HG03045 (cell line): ENCODE measurements around the gene ASXL2.
A peak's percentile ranks its signal among the peaks of the same experiment; 100 is the strongest.
"Not testable (repeated sequence)": the region's sequence is repeated elsewhere in the genome, so short reads cannot be mapped to it uniquely, and the experiment has no call there.

Experiments used
- ATAC-seq: cut with Tn5 transposase; IDR thresholded peaks from one replicate; pipeline ENCODE4 v1.9.1; 2021; ENCODE audit warnings: mild to moderate bottlenecking, moderate library complexity; ENCODE audit not compliant: unreplicated experiment

Gene ASXL2

DNA sequence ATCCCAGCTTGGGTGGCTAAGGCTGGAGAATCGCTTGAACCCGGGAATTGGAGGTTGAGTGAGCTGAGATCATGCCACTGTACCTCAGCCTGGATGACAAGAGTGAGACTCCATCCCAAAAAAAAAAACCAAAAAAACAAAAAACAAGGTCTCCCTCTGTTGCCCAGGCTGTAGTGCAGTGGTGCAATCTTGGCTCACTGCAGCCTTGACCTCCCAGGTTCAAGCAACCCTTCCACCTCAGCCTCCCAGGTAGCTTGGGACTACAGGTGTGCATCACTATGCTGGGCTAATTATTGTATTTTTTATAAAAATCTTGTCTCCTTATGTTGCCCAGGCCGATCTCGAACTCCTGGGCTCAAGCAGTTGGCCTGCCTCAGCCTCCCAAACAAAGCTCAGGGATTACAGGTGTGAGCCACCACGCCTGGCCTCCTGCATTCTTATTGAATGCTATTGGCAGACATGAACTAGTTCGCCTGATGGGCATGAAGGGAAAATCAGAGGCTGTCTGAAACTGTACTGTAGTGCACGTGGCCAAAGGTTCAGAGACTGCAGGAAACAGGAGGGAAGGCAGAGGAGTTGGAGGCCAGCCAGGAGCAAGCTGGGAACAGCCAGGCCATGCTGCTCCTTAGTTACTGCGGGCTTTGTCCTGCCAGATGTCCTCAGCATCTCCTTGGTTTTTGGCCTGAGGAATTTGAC, 16.0 kb upstream of the ASXL2 start:
- ATAC-seq = no peak

DNA sequence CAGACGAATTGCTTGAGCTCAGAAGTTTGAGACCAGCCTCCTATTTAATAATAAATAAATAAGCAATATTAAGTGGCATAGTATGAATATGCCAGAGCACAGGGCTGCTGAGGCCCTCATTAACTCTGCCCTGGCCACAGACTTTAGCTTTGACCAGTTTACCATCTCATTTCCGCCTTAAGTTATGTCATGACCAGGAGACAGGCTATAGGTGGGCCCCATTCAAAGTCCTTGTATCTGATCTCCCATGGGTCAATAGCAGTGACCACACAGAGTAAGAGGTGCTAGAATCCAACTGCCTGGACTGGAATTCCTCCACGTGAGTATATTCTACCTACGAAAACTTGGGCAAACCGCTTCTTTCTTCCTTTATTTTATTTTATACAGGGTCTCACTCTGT, 13.4 kb upstream of the ASXL2 start:
- ATAC-seq = no peak

DNA sequence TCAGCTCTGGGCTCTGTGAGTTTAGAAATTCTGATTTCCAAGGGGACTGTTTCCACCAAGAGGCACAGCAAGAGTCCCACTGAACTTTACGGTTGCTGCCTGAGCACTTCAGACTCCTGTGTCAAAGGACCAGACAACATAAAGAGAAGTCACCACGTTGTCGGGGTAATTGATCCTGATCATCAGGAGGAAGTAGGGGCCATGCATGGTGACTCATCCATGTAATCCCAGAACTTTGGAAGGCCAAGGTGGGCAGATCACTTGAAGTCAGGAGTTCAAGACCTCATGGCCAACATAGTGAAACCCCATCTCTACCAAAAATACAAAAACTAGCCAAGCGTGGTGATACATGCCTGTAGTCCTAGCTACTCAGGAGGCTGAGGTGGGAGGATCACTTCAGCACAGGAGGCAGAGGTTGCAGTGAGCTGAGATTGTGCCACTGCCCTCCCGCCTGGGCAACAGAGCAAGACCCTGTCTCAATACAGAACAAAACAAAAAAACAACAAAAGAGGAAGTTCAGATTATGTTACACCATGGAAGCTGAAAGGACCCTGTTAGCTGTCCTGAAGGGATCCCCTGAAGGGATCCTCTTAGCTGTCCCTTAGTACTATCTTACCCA, 9.4 kb upstream of the ASXL2 start:
- ATAC-seq = no peak

DNA sequence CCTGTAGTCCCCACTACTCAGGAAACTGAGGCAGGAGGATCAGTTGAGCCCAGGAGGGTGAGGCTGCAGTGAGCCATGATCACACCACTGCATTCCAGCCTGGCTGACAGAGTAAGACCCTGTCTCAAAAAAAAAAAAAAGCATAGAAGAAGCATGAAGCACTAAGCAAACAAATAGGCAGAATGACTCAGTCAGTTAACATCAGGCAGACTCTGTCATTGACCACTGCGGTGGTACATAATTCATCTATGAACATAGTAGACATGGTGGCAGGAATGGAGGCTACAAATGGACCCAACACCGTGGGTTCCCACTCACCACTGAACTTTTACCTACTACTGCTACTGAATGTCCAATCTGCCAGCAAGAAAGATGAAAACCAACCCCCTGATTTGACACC, 7.6 kb upstream of the ASXL2 start:
- ATAC-seq = no peak

DNA sequence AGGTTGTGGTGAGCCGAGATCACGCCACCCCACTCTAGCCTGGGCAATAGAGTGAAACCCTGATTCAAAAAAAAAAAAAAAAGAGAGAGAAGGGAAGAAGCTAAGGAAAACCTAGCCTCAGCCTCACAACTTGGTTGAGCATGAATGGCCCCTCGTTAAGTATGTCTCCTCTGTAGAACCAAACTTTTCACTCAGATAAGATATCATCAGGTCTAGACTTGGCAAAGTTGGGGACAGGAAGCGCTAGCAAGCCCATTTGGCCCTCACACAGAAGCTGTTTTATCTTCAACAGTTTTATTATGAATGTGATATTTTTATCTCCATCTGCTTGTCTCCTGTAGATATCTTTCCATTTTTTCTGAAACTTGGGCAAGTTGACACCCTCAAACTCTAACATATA, 3.5 kb upstream of the ASXL2 start:
- no peak for ATAC-seq

DNA sequence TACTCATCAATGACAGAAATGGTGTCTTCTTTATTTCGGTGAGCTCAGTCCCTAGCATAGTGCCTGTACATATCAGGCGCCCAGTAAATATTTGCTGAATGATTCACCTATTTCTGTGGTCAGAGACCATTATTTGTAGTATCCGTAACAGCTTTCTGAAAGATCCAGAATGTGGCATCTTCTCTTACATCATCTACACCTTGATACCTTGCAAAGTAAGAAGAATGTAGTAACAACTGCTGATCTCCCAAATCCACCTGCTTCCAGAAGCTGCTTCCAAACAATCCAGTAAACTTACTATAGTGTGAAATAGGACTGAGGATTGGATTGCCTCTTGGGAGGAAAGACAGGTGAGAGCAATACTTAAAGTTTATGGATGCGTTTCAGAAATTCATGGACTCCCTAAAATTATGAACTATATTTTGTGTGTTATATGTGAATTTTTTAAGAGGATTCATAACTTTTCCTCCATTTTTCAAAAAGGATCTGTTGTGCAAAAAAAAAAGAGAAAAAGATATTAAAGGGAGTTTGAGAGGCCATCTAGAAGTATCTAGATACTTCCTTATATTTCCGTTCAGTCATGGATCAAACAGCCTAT, 945 bp upstream of the ASXL2 start:
- ATAC-seq = no peak

DNA sequence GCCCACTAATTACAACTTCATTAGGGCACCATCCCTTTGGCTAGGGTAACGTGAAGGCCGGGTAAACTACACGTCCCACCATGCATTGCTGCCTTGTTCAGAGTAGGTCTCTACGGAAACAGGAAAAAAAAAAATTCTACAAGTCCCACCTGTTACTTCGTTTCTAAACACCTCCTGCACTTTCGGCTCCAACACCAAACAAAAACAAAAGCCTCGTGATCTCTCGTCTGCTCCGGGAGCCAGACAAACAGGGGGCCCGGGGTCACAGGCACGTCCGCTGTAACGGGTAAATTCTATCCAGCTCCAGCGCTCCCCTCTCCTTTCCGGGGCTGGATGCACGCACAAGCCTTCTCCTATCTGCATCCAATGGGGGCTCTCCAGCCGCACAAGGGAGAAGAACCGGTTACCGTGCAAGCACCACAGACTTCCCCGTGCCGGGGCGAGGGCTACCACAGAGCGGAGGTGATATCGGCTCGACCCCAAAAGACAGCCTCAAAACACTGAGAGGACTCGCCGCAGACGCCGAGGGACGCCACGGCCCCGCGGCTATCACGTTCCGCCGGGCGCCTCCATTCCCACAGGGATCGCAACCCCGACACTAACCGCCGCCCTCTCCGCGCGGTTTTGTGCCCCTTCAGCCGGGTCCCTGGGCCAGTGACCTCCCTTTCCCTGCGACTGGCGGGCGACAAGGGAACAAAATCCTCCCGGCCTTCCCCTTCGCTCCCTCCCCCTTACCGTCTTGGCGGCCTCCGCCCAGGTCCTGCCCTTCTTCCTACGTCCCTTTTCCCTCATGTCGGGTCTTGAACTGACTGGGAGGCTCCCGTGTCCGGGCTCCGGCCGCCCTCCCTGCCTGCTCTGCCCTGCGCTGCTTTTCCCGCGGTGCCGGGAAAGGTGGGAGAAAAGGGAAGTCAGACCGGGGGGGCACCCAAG, 591 bp downstream of the ASXL2 start:
- ATAC-seq = peak; percentile 37

DNA sequence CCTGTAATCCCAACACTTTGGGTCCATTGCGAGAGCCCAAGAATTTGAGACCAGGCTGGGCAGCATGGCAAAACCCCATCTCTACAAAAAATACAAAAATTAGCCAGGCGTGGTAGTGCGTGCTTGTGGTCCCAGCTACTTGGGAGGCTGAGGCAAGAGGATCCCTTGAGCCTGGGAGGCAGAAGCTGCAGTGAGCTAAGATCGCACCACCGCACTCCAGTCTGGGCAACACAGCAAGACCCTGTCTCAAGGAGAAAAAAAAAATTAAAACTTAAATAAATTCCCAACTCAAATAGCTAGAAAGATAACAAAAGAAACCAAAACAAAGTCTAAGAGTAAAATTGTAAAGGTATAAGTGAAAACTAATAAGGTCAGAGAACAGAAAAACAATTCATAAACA, 6.2 kb downstream of the ASXL2 start:
- no peak for ATAC-seq

DNA sequence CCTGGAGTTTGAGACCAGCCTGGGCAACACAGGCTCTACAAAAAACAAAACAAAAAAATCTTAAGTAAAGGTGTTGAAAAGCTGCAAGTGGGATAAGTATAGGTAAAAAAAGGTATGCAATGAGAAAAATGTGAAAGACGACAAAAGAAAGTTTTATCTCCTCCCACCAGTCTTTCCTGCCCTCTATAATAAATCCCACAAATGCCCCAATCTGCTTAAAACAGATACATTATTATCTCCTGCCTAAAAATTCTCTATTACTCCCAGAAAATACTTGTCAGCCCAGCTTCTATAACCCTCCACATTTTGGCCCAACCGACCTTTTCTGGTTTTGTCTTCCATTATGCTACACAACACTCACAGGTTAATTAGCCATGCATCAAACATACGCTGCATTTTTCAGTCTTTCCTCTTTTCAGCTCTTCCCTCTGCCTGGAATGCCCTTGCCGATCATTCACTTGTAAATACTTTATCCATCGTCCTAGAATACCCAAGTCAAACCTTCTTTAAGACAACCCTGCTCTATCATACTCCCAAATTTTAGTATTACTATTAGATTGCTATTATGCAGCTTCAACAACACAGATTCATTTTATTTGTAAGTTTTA, 10.8 kb downstream of the ASXL2 start:
- ATAC-seq = no peak

DNA sequence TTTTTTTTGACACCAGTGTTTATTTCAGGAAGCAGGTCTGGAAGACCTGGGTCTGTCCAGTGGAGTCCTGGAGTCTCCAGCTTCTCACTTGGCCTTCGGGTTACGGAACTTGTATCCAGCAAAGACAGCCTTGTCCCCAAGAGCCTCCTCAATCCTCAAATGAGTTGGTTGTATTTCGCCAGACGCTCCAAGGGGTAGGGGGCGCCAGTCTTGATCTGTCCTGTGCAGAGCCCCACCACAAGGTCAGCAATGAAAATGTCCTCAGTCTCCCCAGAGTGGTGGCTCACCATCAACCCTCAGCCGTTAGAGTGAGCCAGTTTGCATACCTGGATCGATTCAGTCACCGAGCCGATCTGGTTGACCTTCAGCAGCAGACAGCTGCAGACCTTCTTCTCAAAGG, 21.9 kb downstream of the ASXL2 start:
- ATAC-seq = no peak

DNA sequence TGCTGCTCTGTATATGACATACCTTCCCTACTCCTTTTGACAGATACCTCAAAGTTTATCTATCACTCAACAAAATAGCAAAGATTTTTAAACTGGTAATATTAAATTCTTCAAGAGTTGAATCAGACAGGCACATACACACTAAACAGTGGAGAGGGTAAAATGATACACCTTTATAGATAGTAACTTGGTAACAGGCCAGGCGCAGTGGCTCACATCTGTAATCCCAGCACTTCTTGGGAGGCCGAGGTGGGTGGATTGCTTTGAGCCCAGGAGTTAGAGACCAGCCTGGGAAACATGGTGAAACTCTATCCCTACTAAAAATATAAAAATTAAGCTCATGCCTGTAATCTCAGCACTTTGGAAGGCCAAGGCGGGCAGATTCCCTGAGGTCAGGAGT, 23.2 kb downstream of the ASXL2 start:
- ATAC-seq = no peak

DNA sequence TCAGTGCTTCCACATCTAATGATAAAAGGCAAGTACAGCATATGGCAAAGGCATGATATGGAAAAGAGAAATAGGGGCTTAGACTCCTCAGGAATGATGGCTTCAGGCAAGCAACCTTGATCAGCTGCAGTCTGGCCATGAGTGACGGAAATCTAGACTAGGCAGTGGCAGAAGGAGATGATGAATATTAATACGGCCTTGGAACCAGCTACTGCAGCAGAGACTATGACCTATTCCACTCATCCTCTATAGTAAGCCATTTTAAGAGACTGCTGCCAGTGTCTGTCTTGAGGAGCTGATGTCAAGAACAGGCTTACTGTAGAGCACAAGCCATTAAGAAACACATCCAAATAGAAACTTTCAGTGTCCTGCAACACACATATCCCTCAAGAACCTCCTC, 23.7 kb downstream of the ASXL2 start:
- ATAC-seq = no peak

DNA sequence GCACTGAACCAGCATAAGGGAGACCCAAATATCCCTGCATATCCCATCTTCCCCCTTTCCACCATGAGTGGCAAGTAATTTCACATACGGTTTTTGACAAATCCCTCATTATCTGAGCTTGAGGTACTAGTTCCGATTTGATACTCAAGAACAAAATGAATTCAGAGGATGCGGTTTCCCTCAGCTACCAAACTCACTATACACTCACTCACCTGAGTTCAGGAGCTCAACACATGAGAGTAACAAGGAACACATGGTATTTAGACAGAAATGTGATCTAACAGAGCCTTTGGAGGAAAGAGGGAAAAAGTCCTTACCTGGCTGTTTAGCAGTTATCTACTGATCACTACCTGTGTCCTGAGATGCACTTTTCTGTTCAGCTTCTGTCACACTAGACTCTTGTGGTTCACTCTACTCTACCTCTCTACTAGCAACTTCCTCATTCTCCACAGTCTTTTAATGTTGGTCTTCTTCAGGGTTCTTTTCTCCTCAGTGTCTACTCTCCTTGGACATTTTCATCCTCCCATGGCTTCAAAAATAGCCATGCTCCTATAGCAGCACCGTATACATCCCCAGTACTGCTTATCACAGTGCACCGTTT, 25.1 kb downstream of the ASXL2 start:
- no peak for ATAC-seq

DNA sequence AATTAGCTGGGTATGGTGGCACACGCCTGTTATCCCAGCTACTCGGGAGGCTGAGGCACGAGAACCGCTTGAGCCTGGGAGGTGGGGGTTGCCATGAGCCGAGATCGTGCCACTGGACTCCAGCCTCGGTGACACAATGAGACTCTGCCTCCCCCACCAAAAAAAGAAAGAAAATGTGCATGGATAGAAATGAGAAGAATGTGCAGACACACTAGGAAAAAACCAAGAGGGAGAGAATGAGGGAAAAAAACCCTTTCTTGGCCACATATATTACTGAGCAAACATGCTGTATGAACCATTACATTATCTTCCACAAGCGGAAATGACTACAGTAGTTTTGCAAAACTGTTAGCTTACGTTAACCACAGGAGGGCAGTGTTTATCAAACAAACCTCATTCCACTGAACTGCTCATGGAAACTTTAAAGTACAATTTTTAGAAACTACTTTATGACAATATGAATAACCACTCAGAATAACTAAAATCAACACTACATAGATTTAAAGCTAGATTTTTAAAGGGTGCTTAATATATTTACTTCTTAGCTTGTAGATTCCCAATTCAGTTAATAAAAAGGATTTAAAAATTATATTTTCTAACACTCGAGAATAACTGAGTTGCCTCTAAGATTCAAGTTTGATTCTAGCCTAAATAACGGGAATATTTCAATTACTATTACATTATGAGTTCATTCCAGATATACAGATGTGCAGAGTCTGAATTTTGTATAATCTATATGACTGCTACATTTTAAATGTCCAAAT, 26.4 kb downstream of the ASXL2 start:
- no peak for ATAC-seq

DNA sequence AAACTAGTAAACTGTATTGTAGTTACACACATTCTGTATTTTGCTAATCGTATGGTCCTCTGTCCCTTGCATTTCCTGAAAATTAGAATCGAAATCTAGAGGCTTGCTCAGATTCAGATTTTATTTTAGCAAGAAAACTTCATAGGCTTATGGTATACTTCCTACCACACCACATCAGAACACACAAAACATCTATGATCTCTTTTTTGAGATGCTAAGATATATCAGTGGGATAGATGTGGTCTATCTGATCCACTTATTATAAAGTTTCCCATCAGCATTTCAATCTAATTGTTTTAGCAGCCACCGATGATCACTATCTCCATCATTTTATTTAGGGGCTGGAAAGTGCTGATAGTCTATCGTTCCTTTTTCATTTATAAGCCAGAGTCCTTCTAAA, 27.9 kb downstream of the ASXL2 start:
- ATAC-seq = not testable (repeated sequence)

DNA sequence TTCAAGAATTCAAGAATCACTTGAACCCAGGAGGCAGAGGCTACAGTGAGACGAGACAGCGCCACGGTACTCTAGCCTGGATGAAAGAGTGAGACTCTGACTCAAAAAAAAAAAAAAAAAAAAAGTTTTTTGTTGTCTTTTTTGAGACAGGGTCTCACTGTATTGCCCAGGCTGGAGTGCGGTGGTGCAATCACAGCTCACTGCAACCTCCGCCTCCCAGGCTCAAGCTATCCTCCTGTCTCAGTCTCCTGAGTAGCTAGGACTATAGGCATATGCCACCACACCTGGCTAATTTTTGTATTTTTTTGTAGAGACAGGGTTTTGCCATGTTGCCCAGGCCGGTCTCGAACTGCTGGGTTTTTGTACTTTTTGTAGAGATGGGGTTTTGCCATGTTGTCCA, 28.9 kb downstream of the ASXL2 start:
- not testable (repeated sequence) for ATAC-seq

DNA sequence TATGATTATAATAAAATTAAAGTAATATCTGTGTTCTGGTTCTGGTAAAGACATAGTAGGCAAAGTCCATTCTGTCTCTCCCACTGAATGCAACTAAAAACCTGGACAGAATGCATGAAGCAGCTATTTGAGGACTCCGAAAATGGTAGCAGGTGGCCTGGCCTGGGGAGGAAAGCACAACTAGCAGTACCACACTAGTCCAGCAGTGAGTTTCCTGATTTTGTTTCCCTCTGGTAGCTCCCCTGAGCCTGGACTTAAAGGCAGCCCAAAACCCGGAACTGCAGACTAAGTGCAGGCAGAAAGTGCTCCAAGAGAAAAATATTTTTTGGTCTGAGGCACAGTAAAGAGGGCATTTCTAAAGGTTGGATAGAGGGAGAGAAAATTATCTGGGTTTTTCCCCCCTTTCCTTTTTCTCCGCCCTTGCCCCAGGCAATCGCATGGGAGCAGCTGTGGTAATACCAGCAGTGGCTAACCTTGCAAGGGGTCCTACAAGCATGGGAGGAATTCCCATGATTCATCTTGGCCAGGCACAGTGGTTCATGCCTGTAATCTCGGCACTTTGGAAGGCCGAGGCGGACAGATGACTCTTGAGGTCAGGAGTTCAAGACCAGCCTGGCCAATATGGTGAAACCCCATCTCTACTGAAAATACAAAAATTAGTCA, 32.3 kb downstream of the ASXL2 start:
- no peak for ATAC-seq

DNA sequence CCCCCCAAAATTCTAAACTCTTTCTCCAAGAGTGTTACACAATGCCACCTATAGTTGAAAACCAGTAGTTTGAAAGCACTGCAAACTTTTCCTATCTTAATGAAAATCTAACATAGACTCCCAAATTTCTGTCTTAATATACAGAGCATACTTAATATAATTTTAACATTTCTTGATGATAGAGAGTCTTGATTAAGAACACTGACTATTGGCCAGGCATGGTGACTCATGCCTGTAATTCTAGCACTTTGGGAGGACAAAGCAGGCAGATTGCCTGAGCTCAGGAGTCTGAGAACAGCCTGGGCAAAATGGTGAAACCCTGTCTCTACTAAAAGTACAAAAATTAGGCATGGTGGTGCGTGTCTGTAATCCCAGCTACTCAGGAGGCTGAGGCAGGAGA, 34.2 kb downstream of the ASXL2 start:
- no peak for ATAC-seq

DNA sequence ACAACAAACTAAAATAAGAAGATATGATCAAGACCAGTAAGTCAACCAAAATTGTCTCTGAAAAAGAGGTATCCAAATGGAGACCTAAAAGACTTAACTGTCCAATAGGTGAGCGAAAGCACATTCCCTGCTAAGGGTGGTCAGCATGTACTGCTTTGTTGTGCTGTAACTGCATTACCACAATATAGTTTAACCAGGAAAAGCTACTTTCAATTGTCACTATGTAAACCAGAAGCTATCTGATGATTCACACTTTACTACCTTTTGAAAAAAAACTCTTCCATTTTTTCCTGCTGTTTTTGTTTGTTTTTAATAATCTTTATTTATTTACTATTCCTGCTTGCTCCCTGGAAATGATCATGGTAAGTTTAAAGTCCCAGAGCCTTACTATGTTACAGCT, 36.1 kb downstream of the ASXL2 start:
- ATAC-seq = no peak
